NT2/D1 (cell line): ENCODE results near the gene SUSD1.

ENCODE experiments used
- DNase-seq: peaks from one replicate; pipeline ENCODE4 v3.0.0-alpha.2; 2011; ENCODE audit warnings: low read depth, low spot score
- H3K27me3 ChIP-seq: 2 replicates; pipeline ENCODE4 v1.6.0; 2011; ENCODE audit warnings: mild to moderate bottlenecking; ENCODE audit not compliant: insufficient read length, insufficient read depth
- H3K36me3 ChIP-seq: 2 replicates; pipeline ENCODE4 v1.6.1; 2011; ENCODE audit warnings: mild to moderate bottlenecking, low read length, mixed read lengths; ENCODE audit not compliant: insufficient read depth, insufficient read length
- H3K4me1 ChIP-seq: 2 replicates; pipeline ENCODE4 v1.5.1; 2011; ENCODE audit not compliant: insufficient read depth, insufficient read length
- H3K4me3 ChIP-seq: 2 replicates; pipeline ENCODE4 v1.5.1; 2011; ENCODE audit warnings: low read depth; ENCODE audit not compliant: insufficient read length
- H3K9ac ChIP-seq: 2 replicates; pipeline ENCODE4 v1.6.0; 2011; ENCODE audit warnings: low read depth; ENCODE audit not compliant: insufficient read length
- H3K9me3 ChIP-seq: 2 replicates; pipeline ENCODE4 v1.5.1; 2011; ENCODE audit warnings: mild to moderate bottlenecking, low read length; ENCODE audit not compliant: insufficient read depth
- SUZ12 ChIP-seq: IDR thresholded peaks from 2 replicates; pipeline ENCODE4 v1.6.1; 2011; ENCODE audit not compliant: insufficient read length, insufficient read depth; ENCODE audit errors: extremely low read depth
- YY1 ChIP-seq: IDR thresholded peaks from 2 replicates; pipeline ENCODE4 v1.6.1; 2011; ENCODE audit not compliant: insufficient read length, insufficient read depth
- ZNF274 ChIP-seq: IDR thresholded peaks from 2 replicates; pipeline ENCODE4 v1.6.1; 2011; ENCODE audit warnings: mild to moderate bottlenecking, low read depth, low read length

Gene SUSD1

GRCh38 chr9:112005939-112006338, 169.2 kb downstream of the SUSD1 start:
- Histone ChIP-seq H3K36me3 (no peaks in the 10 kb centered on the region), H3K9ac (no peak overlapping the region), H3K9me3 (no peaks in the 10 kb centered on the region), H3K4me1 (peaks cover 2% of the 10 kb centered on the region), H3K27me3 (no peaks in the 10 kb centered on the region), H3K4me3 (no peak overlapping the region)
- DNase-seq: no peak
- TF ChIP-seq SUZ12 (no peak), YY1 (no peak), ZNF274 (no peak)

GRCh38 chr9:112003538-112003937, 171.6 kb downstream of the SUSD1 start:
- no peak overlapping the region for H3K4me3 ChIP-seq
- H3K9me3 ChIP-seq: no peaks in the 10 kb centered on the region
- no peaks in the 10 kb centered on the region for H3K36me3 ChIP-seq
- no peaks in the 10 kb centered on the region for H3K27me3 ChIP-seq
- no peak overlapping the region for H3K9ac ChIP-seq
- no peak for DNase-seq
- no peak for TF ChIP-seq ZNF274
- TF ChIP-seq SUZ12: no peak
- no peak for TF ChIP-seq YY1
- peaks cover 2% of the 10 kb centered on the region for H3K4me1 ChIP-seq

- Histone ChIP-seq H3K36me3 (no peaks in the 10 kb centered on the region), H3K4me1 (peaks cover 2% of the 10 kb centered on the region), H3K9me3 (no peaks in the 10 kb centered on the region), H3K27me3 (no peaks in the 10 kb centered on the region), H3K4me3 (no peak overlapping the region), H3K9ac (no peak overlapping the region)
- no peak for DNase-seq
- TF ChIP-seq YY1 (no peak), SUZ12 (no peak), ZNF274 (no peak)
Observed at GRCh38 chr9:112002847-112003457, 172.1 kb downstream of the SUSD1 start.

- H3K9ac ChIP-seq: no peak overlapping the region
- TF ChIP-seq SUZ12: no peak
- no peak for TF ChIP-seq YY1
- no peak for TF ChIP-seq ZNF274
- no peak for DNase-seq
Observed at GRCh38 chr9:112002131-112002846, 172.8 kb downstream of the SUSD1 start.

GRCh38 chr9:112000743-112001142, 174.4 kb downstream of the SUSD1 start:
- TF ChIP-seq YY1 (no peak), SUZ12 (no peak), ZNF274 (no peak)
- no peaks in the 10 kb centered on the region for H3K9me3 ChIP-seq
- no peak overlapping the region for H3K4me3 ChIP-seq

More at GRCh38 chr9:112002131-112002846, 172.8 kb downstream of the SUSD1 start:
- H3K36me3 ChIP-seq: no peaks in the 10 kb centered on the region
- H3K9me3 ChIP-seq: no peaks in the 10 kb centered on the region
- peaks cover 2% of the 10 kb centered on the region for H3K4me1 ChIP-seq
- H3K4me3 ChIP-seq: no peak overlapping the region
- no peaks in the 10 kb centered on the region for H3K27me3 ChIP-seq

GRCh38 chr9:111999319-111999718, 175.8 kb downstream of the SUSD1 start:
- no peaks in the 10 kb centered on the region for H3K27me3 ChIP-seq
- no peaks in the 10 kb centered on the region for H3K36me3 ChIP-seq
- H3K9ac ChIP-seq: no peak overlapping the region
- TF ChIP-seq YY1 (no peak), SUZ12 (no peak), ZNF274 (no peak)
- no peaks in the 10 kb centered on the region for H3K9me3 ChIP-seq
- H3K4me3 ChIP-seq: no peak overlapping the region
- no peaks in the 10 kb centered on the region for H3K4me1 ChIP-seq
- DNase-seq: no peak

More at GRCh38 chr9:112000743-112001142, 174.4 kb downstream of the SUSD1 start:
- no peak for DNase-seq
- Histone ChIP-seq H3K9ac (no peak overlapping the region), H3K36me3 (no peaks in the 10 kb centered on the region), H3K4me1 (no peaks in the 10 kb centered on the region), H3K27me3 (no peaks in the 10 kb centered on the region)

GRCh38 chr9:111997831-111998230, 177.3 kb downstream of the SUSD1 start:
- Histone ChIP-seq H3K4me3 (no peak overlapping the region), H3K36me3 (no peaks in the 10 kb centered on the region), H3K27me3 (no peaks in the 10 kb centered on the region), H3K9ac (no peak overlapping the region), H3K4me1 (no peaks in the 10 kb centered on the region), H3K9me3 (no peaks in the 10 kb centered on the region)
- no peak for TF ChIP-seq SUZ12
- TF ChIP-seq YY1: no peak
- no peak for TF ChIP-seq ZNF274
- no peak for DNase-seq
